Measurements from ENCODE around the gene CD200R1. TPM values are rescaled to one million over a fixed set of nuclear protein-coding genes. Genes with fewer than 3 reads are reported as not detected.

The CD200R1 gene
- total RNA-seq, 1 experiment from 2014 or later = not detected

DNA sequence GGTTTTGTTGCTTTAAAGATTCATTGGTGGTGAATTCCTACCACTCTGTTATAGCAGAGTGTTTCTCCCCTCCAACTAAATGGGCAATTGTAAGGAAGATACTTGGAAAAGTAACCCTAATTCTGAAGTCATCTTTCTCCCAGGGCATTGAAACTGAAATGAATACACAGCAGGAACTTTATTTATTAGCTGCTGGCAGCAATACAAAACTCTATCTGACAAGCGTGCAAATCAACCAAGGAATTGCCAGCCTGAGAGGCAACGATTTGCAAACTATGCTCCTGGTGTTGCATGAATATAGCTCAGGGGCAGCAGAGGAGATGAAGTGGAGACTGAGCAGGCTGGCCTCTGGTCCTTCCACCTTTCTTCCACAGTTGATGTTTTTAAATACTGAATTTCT, 48.9 kb downstream of the CD200R1 start:
- H3K4me1 Mint-ChIP-seq = no peaks in the 10 kb centered on the region
- no peaks in the 10 kb centered on the region for H3K36me3 Mint-ChIP-seq (ENCODE audit: insufficient read depth in 1 of 3, low read depth in 3 of 3)
- Histone ChIP-seq H4K91ac (ENCODE audit: insufficient read length, low read depth, low read length) (no peak overlapping the region), H2BK5ac (ENCODE audit: insufficient read length, low read length) (no peak overlapping the region), H2AK5ac (ENCODE audit: insufficient read length, low read length) (no peak overlapping the region), H4K20me1 (ENCODE audit: control insufficient read depth, insufficient read depth, insufficient read length) (no peaks in the 10 kb centered on the region), H3K79me2 (ENCODE audit: insufficient read depth, low read length) (no peaks in the 10 kb centered on the region), H3K4me1 (ENCODE audit: insufficient read depth, low read length) (no peaks in the 10 kb centered on the region; the same call in 1 of the 2 replicates), H4K8ac (replicated peaks; ENCODE audit: insufficient read length, low read depth, low read length) (no peak overlapping the region), H3K27ac (ENCODE audit: insufficient read length, low read depth, low read length) (no peak overlapping the region), H4K5ac (ENCODE audit: insufficient read length, low read depth, low read length) (no peak overlapping the region), H2BK120ac (ENCODE audit: low read depth, low read length, poor library complexity, severe bottlenecking) (no peak overlapping the region), H2AFZ (ENCODE audit: low read length) (no peak overlapping the region), H3K79me1 (ENCODE audit: insufficient read depth, low read depth, low read length, poor library complexity, severe bottlenecking) (no peaks in the 10 kb centered on the region), H3K18ac (ENCODE audit: insufficient read length, low read depth, low read length) (no peak overlapping the region), H3T11ph (ENCODE audit: low read length) (no peak overlapping the region), H3K23me2 (ENCODE audit: insufficient read length, low read depth, low read length, poor library complexity, severe bottlenecking) (no peaks in the 10 kb centered on the region), H3K27me3 (ENCODE audit: insufficient read depth, low read length) (no peaks in the 10 kb centered on the region), H2BK15ac (ENCODE audit: low read depth, low read length) (no peak overlapping the region), H3K23ac (ENCODE audit: insufficient read length, low read depth, low read length) (no peak overlapping the region), H3K56ac (ENCODE audit: insufficient read length, low read depth, low read length) (no peak overlapping the region), H2BK12ac (ENCODE audit: insufficient read length, low read depth, low read length) (no peak overlapping the region), H3K9me3 (ENCODE audit: control insufficient read depth, low read depth, low read length) (no peaks in the 10 kb centered on the region), H3K14ac (ENCODE audit: insufficient read depth, low read length) (no peak overlapping the region), H3K4me2 (ENCODE audit: insufficient read depth, insufficient read length, low read length) (no peak overlapping the region), H3K4ac (ENCODE audit: low read depth, low read length) (no peak overlapping the region), H3K9ac (ENCODE audit: extremely low read depth, insufficient read length, low read length) (no peak overlapping the region), H2BK20ac (ENCODE audit: low read depth, low read length, poor library complexity, severe bottlenecking) (no peak overlapping the region)
- no peak overlapping the region for H3K4me3 Mint-ChIP-seq
- DNase-seq = no peak
- TF ChIP-seq, protein P1, sequence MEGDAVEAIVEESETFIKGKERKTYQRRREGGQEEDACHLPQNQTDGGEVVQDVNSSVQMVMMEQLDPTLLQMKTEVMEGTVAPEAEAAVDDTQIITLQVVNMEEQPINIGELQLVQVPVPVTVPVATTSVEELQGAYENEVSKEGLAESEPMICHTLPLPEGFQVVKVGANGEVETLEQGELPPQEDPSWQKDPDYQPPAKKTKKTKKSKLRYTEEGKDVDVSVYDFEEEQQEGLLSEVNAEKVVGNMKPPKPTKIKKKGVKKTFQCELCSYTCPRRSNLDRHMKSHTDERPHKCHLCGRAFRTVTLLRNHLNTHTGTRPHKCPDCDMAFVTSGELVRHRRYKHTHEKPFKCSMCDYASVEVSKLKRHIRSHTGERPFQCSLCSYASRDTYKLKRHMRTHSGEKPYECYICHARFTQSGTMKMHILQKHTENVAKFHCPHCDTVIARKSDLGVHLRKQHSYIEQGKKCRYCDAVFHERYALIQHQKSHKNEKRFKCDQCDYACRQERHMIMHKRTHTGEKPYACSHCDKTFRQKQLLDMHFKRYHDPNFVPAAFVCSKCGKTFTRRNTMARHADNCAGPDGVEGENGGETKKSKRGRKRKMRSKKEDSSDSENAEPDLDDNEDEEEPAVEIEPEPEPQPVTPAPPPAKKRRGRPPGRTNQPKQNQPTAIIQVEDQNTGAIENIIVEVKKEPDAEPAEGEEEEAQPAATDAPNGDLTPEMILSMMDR (conservative IDR thresholded peaks at IDR 0.05) = no peak
- H3K27ac Mint-ChIP-seq = no peak overlapping the region
- no CpG with 5 or more reads among the region's 2 CpGs for WGBS (ENCODE audit: extremely low coverage, insufficient read length, low lambda C conversion rate)
- H3K9me3 Mint-ChIP-seq = no peaks in the 10 kb centered on the region
- H3K27me3 Mint-ChIP-seq (ENCODE audit: low read depth) = no peaks in the 10 kb centered on the region

All from H9 (cell line).